Activated CD4-positive, CD25-positive, alpha-beta regulatory T cell (primary cell): ENCODE data around the gene NTRK2.

ENCODE experiments used
- DNase-seq, 4 experiments: peaks; one replicate each; lab custom pipeline; 2025; lab: John Stamatoyannopoulos, UW

The NTRK2 gene

GRCh38 chr9:84819491-84819991 lies 150.0 kb downstream of the NTRK2 start:
- DNase-seq = no peak

DNA sequence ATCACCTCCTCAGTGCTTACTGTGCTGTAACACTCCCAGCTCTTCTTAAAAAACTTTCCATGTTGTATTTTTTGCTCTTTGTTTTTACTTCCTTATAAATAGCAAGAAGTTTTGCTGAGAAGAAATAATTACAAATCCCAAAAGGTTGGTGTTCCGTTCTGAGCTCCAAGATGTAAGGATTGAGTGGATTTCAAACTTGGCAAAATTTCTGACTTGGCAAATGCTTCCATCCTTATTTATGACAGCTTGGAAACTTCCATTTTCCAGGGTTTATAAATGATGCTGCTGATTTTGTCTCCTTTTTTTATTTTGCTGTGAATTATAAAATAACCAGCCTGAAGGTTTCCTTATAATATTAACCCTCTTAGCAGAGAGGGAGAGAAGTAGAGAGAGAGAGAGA lies 151.9 kb downstream of the NTRK2 start:
- DNase-seq = no peak

DNA sequence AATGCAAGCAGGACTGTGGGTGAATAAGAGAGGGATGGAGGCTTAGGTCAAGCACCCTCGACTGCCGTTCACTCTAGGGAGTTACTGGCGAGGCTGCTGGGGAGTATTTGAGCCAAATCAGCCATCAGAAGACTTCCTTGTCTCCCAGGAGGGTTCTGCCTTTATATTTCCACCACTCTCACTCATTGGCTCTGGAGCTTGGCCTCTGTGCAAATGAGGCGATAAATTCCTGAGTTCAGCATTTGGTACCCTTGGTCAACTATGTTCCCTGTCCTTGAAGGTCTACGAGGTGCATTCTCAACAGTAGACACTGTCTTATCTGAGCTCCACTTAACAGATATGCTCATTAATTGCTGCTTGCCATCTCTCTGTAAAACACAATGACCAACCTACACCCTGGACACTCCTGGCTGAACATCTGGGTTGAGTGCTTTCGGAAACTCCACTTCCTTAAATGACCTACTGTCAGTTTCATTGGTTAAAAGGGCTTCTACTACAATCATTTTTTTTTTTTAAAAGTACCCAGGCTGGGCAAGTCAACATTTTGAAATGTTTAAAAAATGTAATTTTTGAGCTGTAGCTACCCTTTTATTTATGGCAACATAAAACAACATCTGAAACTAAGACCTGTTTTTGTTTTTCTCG lies 153.2 kb downstream of the NTRK2 start:
- no peak for DNase-seq

- no peak for DNase-seq
Measured at GRCh38 chr9:84823421-84824271, 154.1 kb downstream of the NTRK2 start.

GRCh38 chr9:84827216-84827765 lies 157.8 kb downstream of the NTRK2 start:
- DNase-seq = no peak

DNA sequence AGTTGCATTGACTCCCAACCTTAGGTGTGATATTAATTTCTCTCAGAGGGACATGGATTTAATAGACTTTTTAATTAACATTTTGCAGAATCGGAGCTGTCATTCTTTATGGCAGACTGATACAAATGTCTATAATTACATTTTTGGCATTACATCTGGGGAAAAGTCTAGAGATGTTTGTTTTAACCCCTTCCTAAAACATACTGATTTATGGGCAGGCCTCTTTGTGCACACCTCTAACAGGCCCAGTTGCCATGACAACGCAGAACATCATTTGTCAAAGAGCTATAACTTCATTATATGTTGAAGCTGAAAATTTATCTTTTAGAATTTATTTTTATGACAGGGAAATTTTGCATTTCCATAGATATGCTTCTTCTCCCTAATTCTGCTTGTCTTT lies 158.5 kb downstream of the NTRK2 start:
- no peak for DNase-seq

GRCh38 chr9:84829471-84829870 lies 159.9 kb downstream of the NTRK2 start:
- DNase-seq = no peak

- DNase-seq = no peak
Measured at GRCh38 chr9:84829997-84830696, 160.6 kb downstream of the NTRK2 start.

DNA sequence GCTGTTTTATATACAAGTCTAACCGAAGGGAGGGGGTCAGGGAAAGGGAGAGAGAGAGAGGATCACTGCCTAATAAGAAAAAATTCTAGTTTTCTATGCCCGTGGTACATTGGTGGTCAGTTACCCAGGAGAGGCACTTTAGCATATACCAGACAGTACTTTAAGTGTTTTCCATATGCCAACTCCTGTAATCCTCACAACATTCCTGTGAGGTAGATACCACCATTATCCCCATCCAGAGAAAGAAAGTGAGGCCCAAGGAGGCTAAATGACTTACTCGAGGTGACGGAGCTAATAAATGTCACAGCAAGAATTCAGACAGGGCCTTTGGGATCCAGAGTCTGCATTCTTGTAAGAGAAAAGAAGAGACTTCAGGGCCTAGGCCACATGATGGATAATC lies 161.8 kb downstream of the NTRK2 start:
- DNase-seq = no peak

GRCh38 chr9:84832453-84832852 lies 162.9 kb downstream of the NTRK2 start:
- DNase-seq = no peak

DNA sequence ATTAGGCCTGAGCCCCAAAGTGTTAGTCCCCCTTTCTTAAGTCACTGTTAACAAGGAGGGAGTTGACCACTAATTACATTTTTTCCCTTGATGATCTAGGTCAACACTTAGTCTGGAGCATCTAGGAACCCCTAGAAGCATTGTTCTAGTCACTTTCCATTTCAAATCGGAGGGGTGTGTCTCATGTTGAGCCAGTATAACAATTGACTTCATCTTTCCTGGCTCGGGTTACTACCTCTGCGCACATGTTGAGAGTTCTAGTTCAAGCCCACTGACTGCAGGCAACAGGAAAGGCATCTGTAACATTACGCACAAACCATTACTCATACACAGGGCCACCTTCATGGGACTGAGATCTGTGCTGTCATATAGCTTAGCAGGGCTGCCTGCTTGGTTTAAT lies 164.9 kb downstream of the NTRK2 start:
- DNase-seq = no peak

- DNase-seq = no peak
Measured at GRCh38 chr9:84835745-84836144, 166.2 kb downstream of the NTRK2 start.

- no peak for DNase-seq
Measured at GRCh38 chr9:84838879-84839278, 169.3 kb downstream of the NTRK2 start.

DNA sequence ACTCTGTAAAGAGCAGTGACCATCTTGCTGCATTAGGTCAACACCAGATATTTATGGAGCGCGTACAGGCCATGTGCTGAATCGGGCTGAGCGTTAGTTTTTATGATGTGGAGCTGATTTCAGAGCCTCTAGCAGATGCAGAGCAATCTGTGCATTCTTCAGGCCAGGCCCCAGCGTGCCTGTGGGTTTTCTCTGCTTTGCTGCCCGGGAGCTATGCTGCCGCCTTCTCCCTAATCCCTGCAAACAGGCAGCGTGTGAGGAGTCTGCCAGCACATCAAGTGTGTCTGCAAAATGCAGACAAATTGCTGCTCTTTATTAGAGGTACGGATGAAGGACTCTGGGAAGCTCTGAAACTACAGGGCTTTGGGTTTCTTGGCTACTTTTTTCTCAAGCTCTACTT lies 170.0 kb downstream of the NTRK2 start:
- no peak for DNase-seq

DNA sequence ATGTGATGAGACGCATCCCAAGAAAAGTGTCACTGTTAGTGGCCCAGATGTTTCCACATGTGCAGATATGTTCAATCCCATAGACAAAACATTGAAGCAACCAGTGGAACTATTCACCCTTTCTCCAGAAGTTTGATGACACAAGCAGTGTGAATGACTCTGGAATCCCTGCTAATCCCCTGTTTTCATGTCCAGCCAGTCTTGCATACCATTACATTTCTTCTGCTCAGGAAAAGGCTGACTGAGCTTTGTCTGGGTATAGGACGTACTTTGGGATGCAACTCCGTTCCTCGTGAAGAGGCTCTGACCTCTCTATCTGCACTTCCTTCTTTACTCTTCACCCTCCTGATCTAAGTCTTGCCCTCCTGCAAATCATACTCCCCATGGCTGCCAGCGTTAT lies 172.4 kb downstream of the NTRK2 start:
- no peak for DNase-seq

- DNase-seq = no peak
Measured at GRCh38 chr9:84843175-84843824, 173.8 kb downstream of the NTRK2 start.

- DNase-seq = no peak
Measured at GRCh38 chr9:84845956-84846900, 176.7 kb downstream of the NTRK2 start.

GRCh38 chr9:84846906-84847305 lies 177.4 kb downstream of the NTRK2 start:
- no peak for DNase-seq

- no peak for DNase-seq
Measured at GRCh38 chr9:84849049-84849448, 179.5 kb downstream of the NTRK2 start.

GRCh38 chr9:84850830-84851392 lies 181.4 kb downstream of the NTRK2 start:
- no peak for DNase-seq
